Measurements from ENCODE around the gene TOM1L2.

TOM1L2 gene

DNA sequence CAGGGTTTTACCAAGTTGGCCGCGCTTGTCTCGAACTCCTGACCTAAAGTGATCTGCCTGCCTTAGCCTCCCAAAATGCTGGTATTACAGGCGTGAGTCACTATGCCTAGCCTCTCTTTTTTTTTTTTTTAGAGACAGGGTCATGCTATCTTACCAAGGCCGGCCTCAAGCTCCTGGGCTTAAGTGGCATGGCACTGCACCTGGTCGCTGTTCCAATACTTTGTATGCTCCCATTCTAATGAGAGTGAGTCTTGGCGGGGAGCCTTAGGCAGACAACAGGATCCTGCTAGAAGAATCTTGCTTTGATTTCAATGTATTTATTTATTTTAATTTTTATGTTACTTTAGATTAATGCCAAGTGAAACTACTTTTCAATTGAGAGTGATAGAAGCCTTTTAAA is 21.9 kb downstream of the TOM1L2 start:
- DNase-seq (ENCODE audit: low spot score): no peak
- TF ChIP-seq, protein P1, sequence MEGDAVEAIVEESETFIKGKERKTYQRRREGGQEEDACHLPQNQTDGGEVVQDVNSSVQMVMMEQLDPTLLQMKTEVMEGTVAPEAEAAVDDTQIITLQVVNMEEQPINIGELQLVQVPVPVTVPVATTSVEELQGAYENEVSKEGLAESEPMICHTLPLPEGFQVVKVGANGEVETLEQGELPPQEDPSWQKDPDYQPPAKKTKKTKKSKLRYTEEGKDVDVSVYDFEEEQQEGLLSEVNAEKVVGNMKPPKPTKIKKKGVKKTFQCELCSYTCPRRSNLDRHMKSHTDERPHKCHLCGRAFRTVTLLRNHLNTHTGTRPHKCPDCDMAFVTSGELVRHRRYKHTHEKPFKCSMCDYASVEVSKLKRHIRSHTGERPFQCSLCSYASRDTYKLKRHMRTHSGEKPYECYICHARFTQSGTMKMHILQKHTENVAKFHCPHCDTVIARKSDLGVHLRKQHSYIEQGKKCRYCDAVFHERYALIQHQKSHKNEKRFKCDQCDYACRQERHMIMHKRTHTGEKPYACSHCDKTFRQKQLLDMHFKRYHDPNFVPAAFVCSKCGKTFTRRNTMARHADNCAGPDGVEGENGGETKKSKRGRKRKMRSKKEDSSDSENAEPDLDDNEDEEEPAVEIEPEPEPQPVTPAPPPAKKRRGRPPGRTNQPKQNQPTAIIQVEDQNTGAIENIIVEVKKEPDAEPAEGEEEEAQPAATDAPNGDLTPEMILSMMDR (IDR thresholded peaks at IDR 0.05; ENCODE audit: extremely low read depth, missing control alignments): no peak

DNA sequence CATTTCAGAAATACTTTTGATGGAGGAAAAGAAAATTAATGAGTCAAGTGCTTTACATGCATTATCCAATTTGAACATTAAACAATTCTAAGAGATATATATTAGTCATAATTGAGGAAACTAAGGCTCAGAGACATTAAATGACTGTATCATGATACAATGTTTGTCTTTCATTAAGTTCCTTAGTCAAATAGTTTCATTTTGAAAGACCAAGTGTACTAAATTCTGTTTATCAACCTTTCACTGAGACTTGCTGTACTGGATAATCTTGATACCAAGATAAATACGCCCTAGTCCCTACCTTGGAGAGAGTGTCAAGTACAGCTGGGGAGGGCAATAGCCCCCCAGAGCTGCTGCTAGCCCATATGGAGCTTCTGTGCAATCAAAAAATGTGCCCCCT is 24.2 kb downstream of the TOM1L2 start:
- DNase-seq (ENCODE audit: low spot score): no peak
- TF ChIP-seq, protein P1 (IDR thresholded peaks at IDR 0.05; ENCODE audit: extremely low read depth, missing control alignments): no peak

DNA sequence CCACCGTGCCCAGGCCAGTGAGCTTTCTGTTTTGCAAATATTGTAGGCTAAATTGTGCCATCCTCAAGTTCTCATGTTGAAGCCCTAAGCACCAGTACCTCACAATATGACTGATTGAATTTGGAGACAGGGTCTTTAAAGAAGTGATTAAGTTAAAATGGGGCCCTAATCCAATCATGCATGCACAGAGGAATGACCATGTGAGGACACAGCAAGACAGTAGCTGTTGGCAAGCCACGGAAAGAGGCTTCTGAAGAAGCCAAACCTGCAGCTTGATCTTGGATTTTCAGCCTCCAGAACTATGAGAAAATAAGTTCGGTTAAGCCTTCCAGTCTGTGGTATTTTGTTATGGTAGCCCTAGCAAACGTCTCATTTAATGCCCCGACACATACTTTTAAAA is 24.9 kb downstream of the TOM1L2 start:
- TF ChIP-seq, protein P1 (IDR thresholded peaks at IDR 0.05; ENCODE audit: extremely low read depth, missing control alignments): no peak
- no peak for DNase-seq (ENCODE audit: low spot score)

DNA sequence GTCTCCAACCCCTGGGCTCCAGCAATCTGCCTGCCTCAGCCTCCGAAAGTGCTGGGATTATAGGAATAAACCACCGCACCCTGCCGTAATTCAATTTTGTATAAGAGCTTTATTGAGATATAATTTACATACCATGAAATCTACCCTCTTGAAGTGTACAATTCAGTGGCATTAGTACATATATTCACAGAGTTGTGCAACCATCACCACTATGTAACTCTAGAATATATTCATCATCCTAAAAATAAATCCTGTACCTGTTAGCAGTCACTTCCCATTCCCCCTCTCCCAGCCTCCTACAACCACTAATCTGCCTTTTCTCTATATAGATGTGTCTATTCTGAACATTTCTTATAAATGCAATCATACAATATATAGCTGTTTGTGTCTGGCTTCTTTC is 26.1 kb downstream of the TOM1L2 start:
- no peak for DNase-seq (ENCODE audit: low spot score)
- TF ChIP-seq, protein P1 (IDR thresholded peaks at IDR 0.05; ENCODE audit: extremely low read depth, missing control alignments): no peak

DNA sequence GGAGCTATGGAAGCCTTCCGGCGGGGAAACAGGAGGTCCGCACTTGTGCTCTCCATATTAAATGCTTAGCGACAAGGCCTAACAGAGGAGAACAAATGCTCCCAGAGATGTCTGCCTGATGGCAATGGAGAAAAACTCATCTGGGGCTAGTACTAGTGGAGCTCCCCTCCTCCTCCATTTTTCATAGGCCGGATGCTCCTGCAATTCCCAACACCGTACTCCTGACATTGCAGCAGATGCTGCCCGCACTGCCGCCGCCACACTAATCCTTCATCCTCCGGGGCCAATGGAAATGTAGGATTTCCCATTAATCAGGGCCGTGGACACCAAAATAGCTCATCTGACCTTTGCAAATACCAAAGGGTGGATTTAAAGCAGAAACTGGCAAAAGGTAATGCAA is 27.5 kb downstream of the TOM1L2 start:
- DNase-seq (ENCODE audit: low spot score): no peak
- TF ChIP-seq, protein P1 (IDR thresholded peaks at IDR 0.05; ENCODE audit: extremely low read depth, missing control alignments): no peak

DNA sequence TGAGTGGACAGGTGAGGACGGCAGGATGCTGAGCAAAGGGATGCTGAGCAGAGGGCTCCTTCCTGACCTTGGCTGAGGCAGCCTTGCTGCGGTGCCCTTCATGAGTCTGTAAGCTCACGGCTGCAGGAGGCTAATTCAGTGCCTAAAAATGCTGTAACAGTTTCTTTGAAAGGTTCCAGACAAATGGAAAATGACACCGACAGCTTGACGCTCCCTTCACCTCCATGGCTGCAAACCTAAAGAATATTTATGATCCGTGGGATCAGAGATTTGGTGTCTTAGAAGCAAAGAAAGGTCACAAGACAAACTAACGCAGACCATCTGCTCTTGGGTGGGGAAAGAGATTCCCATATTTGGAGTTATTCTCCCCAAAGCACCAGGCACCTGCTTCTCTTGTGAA is 28.0 kb downstream of the TOM1L2 start:
- DNase-seq (ENCODE audit: low spot score): no peak
- TF ChIP-seq, protein P1 (IDR thresholded peaks at IDR 0.05; ENCODE audit: extremely low read depth, missing control alignments): no peak

DNA sequence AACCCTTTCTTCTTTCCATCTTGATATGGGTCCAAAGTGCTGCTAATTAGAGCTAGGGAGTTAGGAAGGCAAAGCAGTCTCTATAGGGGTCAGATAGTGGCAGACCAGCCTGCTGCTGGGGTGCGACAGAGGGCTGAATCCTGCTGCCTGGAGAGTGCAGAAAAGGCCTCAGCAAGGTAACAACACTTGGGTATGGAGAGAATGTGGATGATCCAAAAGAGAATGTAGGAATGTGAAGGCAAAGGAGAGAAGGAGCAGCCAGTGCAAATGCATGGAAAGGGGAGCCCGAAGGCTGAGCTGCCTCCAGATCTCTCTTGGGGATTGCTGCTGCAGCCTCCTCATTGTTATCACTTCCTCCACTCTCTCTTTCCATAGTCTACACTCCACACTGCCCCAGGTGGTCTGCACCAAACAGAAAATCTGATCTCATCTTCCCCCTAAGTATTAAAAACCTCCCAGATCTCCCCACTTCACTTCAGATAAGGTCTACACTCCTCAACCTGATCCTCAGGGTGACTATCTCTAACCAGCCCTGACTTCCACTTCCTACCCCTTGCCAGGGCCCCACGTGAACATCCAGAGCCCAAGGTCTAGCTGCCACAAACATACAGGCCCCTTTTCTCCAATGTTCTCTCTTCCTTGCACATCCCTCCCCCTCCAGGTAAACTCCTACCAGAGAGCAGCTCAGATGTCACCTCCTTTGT is 28.8 kb downstream of the TOM1L2 start:
- TF ChIP-seq, protein P1 (IDR thresholded peaks at IDR 0.05; ENCODE audit: extremely low read depth, missing control alignments): no peak
- DNase-seq (ENCODE audit: low spot score): no peak

Data from GM20000 (cell line).